K562 (cell line): Measurements from ENCODE around the gene CPNE1. TPM values are rescaled to one million over a fixed set of nuclear protein-coding genes. Genes with fewer than 3 reads are reported as not detected.

ENCODE experiments used
- ATF7 ChIP-seq: fragments of 450-650 bp; IDR thresholded peaks from 2 replicates; pipeline ENCODE4 v1.7.1; 2014; ENCODE audit warnings: mild to moderate bottlenecking, moderate library complexity
- CHD2 ChIP-seq: IDR thresholded peaks from 2 replicates; pipeline ENCODE4 v1.6.1; 2011; ENCODE audit warnings: low read depth, low read length
- CHD4 ChIP-seq: fragments of 200-600 bp; sonication (generic); IDR thresholded peaks from 3 replicates; pipeline ENCODE4 v1.6.1; 2012; ENCODE audit warnings: low read depth, mild to moderate bottlenecking, mixed read lengths, low read length, inconsistent platforms; ENCODE audit not compliant: insufficient read depth, insufficient replicate concordance, poor library complexity, severe bottlenecking
- FOXA1 ChIP-seq: fragments of 450-650 bp; IDR thresholded peaks from 2 replicates; pipeline ENCODE4 v1.6.1; 2016; ENCODE audit warnings: mild to moderate bottlenecking, borderline replicate concordance
- MYNN ChIP-seq, 2 experiments: sonication (generic); formaldehyde crosslinking in 1 of 2; IDR thresholded peaks; 2 replicates each; pipeline versions ENCODE4 v1.5.0 to v1.6.1; 2016 to 2020; ENCODE audit warnings: antibody characterized with exemption in 1 of 2, missing genetic modification reagents in 1 of 2
- NR4A1 ChIP-seq, 2 experiments: fragments of 250-450 bp in 1 of 2; fragments of 450-650 bp in 1 of 2; sonication (Bioruptor Pico) in 1 of 2; IDR thresholded peaks; 2 replicates each; pipeline versions ENCODE4 v1.4.0 to v1.6.1; 2016 to 2020; ENCODE audit warnings: mild to moderate bottlenecking in 2 of 2, missing compliant biosample characterization in 1 of 2, missing genetic modification characterization in 1 of 2, moderate library complexity in 1 of 2
- RBM17 ChIP-seq: fragments of 200-400 bp; formaldehyde crosslinking; IDR thresholded peaks from 2 replicates; pipeline ENCODE4 v1.6.1; 2017; ENCODE audit warnings: low read depth, mild to moderate bottlenecking, low read length, borderline replicate concordance
- TCF7 ChIP-seq: sonication (generic); IDR thresholded peaks from 2 replicates; pipeline ENCODE4 v1.6.1; 2016; ENCODE audit warnings: antibody characterized with exemption, borderline replicate concordance
- polyA plus RNA-seq, 8 experiments: library from polyadenylated mRNA; depleted of rRNA in 4 of 8; stranded (reverse) in 5 of 8; unstranded in 3 of 8; fragments of >200 nt; fragmentation: Nextera tagmentation in 2 of 8; fragmentation: Illumina TruSeq in 1 of 8; extraction: Ambion mirVana in 2 of 8; extraction: Trizol in 1 of 8; gene quantifications; 2 replicates each; pipeline versions ENCODE4 v1.2.1 to v1.2.3, GENCODE V29; 2011 to 2014; ENCODE audit warnings: inconsistent platforms in 1 of 8, missing spikeins in 1 of 8
- total RNA-seq, 7 experiments: library from RNA; depleted of rRNA in 6 of 7; stranded (reverse); fragments of >200 nt in 6 of 7; fragmentation: Illumina TruSeq in 2 of 7; extraction: Trizol in 2 of 7; gene quantifications; 2 replicates each; pipeline versions ENCODE4 v1.2.1 to v1.2.3, GENCODE V29; 2011 to 2021; ENCODE audit warnings: low replicate concordance in 1 of 7
- TF ChIP-seq, protein P1 (sequence below): sonication (generic); formaldehyde crosslinking; IDR thresholded peaks from 2 replicates; pipeline ENCODE4 v1.8.0; 2023; ENCODE audit warnings: mild to moderate bottlenecking, missing genetic modification reagents
- TF ChIP-seq, protein P2 (sequence below): fragments of 150-350 bp; conservative IDR thresholded peaks from 2 replicates; pipeline ENCODE4 v1.6.1; 2014; ENCODE audit warnings: low read length
- TF ChIP-seq, protein P3 (sequence below), 2 experiments: fragments of 450-650 bp; formaldehyde crosslinking in 1 of 2; IDR thresholded peaks; 2 replicates each; pipeline versions ENCODE4 v1.4.0 to v1.6.1; 2014 to 2020; ENCODE audit warnings: mild to moderate bottlenecking in 2 of 2, borderline replicate concordance in 1 of 2, low read depth in 1 of 2

Gene CPNE1
- total and polyA plus RNA-seq, 9 of the 15 experiments (the other 6 are each of a cell fraction or from before 2014, with no cell fraction given) = 42.1 to 102 (median 56.0) TPM

DNA sequence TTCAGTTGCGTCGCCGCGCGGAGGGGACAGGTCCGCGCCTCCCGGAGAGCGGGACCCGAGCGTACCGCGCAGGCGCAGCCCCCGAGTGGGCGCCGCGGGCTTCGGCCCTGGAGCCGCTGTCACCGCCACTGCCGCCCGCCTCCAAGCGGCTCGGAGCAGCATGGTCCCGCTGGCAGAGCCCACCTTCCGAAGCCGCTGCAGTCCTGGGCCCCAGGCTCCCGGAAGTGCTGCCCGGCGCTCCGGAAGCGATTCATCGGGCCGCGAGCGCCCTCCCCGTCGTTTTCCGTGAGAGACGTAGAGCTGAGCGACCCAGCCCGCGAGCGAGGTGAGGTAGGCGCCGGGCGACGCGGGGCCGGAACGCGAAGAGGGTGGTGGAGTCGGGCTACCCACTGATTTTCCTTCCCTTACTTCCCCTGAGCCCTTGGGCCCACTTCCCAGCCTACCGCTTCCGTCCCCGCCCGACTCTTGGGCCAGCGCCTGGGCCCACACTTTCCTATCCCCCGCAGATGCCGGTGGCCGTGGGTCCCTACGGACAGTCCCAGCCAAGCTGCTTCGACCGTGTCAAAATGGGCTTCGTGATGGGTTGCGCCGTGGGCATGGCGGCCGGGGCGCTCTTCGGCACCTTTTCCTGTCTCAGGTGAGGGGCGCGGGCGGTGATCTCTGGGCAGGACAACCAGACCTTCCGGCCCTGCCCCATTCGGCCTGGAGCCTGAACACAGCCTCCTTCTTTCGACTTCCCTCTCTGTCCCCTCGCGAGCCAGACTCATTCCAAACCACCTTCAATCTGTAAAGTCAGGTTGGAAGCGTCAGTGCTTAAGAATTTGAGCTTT lies 34.6 kb upstream of the CPNE1 start, which contains the start of the genes NFS1 and ROMO1 (continued):
- TF ChIP-seq, protein P1, sequence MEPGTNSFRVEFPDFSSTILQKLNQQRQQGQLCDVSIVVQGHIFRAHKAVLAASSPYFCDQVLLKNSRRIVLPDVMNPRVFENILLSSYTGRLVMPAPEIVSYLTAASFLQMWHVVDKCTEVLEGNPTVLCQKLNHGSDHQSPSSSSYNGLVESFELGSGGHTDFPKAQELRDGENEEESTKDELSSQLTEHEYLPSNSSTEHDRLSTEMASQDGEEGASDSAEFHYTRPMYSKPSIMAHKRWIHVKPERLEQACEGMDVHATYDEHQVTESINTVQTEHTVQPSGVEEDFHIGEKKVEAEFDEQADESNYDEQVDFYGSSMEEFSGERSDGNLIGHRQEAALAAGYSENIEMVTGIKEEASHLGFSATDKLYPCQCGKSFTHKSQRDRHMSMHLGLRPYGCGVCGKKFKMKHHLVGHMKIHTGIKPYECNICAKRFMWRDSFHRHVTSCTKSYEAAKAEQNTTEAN (CRISPR knock-in tag) = no peak
- TF ChIP-seq MYNN (IDR thresholded peaks at IDR 0.05) = no peak
- no peak for TF ChIP-seq MYNN (CRISPR knock-in tag; IDR thresholded peaks at IDR 0.05)
- TF ChIP-seq CHD4 = no peak
- no peak for TF ChIP-seq CHD2
- TF ChIP-seq, protein P2, sequence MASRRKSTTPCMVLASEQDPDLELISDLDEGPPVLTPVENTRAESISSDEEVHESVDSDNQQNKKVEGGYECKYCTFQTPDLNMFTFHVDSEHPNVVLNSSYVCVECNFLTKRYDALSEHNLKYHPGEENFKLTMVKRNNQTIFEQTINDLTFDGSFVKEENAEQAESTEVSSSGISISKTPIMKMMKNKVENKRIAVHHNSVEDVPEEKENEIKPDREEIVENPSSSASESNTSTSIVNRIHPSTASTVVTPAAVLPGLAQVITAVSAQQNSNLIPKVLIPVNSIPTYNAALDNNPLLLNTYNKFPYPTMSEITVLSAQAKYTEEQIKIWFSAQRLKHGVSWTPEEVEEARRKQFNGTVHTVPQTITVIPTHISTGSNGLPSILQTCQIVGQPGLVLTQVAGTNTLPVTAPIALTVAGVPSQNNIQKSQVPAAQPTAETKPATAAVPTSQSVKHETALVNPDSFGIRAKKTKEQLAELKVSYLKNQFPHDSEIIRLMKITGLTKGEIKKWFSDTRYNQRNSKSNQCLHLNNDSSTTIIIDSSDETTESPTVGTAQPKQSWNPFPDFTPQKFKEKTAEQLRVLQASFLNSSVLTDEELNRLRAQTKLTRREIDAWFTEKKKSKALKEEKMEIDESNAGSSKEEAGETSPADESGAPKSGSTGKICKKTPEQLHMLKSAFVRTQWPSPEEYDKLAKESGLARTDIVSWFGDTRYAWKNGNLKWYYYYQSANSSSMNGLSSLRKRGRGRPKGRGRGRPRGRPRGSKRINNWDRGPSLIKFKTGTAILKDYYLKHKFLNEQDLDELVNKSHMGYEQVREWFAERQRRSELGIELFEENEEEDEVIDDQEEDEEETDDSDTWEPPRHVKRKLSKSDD = no peak; the same call in 1 of the 2 replicates
- TF ChIP-seq RBM17 = no peak
- TF ChIP-seq ATF7 = peak; percentile 70
- TF ChIP-seq FOXA1 = no peak
- peak; percentile 33; the same call in 1 of the 2 replicates for TF ChIP-seq TCF7
- TF ChIP-seq NR4A1 (CRISPR knock-in tag; IDR thresholded peaks at IDR 0.05) = no peak
- TF ChIP-seq NR4A1 (tag; IDR thresholded peaks at IDR 0.05) = no peak
- TF ChIP-seq, protein P3, sequence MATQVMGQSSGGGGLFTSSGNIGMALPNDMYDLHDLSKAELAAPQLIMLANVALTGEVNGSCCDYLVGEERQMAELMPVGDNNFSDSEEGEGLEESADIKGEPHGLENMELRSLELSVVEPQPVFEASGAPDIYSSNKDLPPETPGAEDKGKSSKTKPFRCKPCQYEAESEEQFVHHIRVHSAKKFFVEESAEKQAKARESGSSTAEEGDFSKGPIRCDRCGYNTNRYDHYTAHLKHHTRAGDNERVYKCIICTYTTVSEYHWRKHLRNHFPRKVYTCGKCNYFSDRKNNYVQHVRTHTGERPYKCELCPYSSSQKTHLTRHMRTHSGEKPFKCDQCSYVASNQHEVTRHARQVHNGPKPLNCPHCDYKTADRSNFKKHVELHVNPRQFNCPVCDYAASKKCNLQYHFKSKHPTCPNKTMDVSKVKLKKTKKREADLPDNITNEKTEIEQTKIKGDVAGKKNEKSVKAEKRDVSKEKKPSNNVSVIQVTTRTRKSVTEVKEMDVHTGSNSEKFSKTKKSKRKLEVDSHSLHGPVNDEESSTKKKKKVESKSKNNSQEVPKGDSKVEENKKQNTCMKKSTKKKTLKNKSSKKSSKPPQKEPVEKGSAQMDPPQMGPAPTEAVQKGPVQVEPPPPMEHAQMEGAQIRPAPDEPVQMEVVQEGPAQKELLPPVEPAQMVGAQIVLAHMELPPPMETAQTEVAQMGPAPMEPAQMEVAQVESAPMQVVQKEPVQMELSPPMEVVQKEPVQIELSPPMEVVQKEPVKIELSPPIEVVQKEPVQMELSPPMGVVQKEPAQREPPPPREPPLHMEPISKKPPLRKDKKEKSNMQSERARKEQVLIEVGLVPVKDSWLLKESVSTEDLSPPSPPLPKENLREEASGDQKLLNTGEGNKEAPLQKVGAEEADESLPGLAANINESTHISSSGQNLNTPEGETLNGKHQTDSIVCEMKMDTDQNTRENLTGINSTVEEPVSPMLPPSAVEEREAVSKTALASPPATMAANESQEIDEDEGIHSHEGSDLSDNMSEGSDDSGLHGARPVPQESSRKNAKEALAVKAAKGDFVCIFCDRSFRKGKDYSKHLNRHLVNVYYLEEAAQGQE (IDR thresholded peaks at IDR 0.05; ENCODE audit: borderline replicate concordance) = peak; percentile 51
- TF ChIP-seq, protein P3 (CRISPR knock-in tag; IDR thresholded peaks at IDR 0.05; ENCODE audit: low read depth) = no peak
